GM18861 (cell line): ENCODE results near the gene SYTL5.
"Not testable (repeated sequence)": the region's sequence is repeated elsewhere in the genome, so short reads cannot be mapped to it uniquely, and the experiment has no call there.

Experiments
- ATAC-seq: cut with Tn5 transposase; IDR thresholded peaks from one replicate; pipeline ENCODE4 v1.9.1; 2021; ENCODE audit not compliant: unreplicated experiment

The SYTL5 gene

GRCh38 chrX:38006291-38006690 lies at the start of gene SYTL5:
TSS of gene SYTL5 (plus strand) at chrX:38006553. CDS start at chrX:38033890, 27,337 bp downstream.
- no peak for ATAC-seq

DNA sequence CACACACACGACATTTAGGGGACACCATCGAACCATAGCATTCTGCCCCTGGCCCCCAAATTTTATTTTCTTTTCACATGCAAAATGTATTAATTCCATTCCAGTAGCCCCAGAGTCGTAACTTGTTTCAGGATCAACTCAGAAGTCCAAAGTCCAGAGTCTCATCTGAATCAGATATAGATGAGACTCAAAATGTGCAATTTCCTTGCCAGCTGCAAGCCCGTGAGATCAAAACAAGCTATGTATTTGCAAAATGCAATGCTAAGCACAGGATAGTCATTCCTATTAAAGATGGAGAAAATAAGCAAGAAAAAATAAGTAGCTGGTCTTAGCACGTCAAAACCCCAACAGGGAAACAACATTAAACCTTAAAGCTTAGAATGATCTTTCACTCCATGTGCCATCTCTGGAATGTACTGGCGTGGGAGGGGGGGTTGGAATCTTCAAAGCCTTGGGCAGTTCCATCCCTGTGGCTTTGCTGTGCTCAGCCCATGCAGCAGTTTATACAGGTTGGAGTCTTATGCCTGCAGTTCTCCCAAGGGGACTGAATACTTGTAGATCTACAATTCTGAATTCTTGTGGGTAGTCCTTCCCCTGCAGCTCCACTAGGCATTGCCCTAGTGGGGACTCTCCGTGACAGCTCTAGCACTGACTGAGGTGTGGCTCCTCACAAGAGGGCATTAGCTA lies 47.7 kb upstream of the SYTL5 start:
- no peak for ATAC-seq

DNA sequence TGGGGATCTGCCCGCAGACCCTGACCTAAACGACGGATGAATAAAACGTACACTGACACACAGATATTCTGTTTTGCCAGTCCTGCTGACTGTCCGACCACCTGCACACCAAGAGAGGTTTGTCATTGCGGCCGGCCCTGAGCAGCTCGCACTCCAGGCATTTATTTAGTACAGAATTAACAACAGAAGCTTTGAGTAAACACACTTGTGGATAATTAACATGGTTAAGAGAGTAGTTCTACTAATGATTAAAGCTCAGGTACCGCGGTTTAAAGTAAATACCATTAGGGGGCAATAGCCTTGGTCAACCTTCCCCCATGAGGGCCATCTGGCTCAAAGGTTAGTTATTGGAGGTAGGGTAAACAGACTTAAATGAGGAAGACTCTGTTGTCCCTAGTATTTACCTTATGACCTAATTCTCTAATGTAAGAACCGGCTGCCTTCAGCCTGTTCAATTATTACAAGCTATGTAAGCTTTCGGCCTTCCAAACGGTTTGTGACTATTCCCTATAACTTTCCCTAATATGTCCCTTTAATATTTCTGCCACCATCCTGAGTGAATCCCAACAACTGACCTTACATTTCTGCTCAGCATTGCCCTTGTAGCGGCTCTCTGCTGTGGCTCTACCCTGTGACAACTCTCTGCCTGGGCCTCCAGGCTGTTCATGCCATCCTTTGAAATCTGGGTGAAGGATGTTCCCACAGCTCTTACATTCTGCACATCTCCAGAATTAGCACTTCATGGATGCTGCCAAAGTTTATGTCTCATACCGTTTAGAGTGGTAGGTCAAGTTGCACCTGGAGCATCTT lies 46.9 kb upstream of the SYTL5 start:
- no peak for ATAC-seq

- no peak for ATAC-seq
Observed at GRCh38 chrX:37961118-37961517, 45.2 kb upstream of the SYTL5 start.

DNA sequence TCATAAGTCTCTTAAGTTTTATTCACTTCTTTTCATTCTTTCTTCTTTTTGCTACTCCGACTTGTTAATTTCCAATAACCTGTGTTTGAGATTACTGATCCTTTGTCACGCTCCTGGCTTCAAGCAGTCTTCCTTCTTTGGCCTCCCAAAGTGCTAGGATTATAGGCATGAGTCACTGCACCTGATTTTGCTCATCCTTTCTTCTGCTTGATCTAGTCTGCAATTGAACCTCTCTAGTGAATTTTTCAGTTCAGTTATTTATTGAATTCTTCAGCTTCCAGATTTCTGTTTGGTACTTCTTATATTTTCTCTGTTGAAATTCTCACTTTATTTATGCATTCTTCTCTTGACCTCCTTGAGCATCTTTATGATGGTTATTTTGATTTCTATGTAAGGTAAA lies 38.6 kb upstream of the SYTL5 start:
- ATAC-seq: no peak

GRCh38 chrX:37975421-37975820 lies 30.9 kb upstream of the SYTL5 start:
- no peak for ATAC-seq

DNA sequence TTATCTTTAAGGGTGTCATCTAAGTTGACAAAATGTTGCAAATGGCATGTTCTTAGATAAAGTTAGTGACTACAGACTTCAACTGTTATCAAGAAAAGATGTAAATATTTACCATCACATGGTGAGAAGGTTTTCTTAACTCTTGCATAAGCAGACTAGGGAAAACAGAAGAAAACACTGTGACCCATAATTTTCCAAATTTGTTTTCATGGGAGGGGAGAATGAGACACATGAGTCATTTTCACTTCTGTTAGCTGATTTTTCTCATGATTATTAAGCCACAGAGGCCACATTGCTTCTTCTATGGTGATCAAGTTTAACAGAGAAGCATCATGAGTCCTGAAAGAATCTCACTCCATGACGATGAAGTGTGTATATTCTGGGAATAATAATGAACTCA lies 30.2 kb upstream of the SYTL5 start:
- no peak for ATAC-seq

GRCh38 chrX:37984880-37985279 lies 21.5 kb upstream of the SYTL5 start:
- ATAC-seq: no peak

- ATAC-seq: no peak
Observed at GRCh38 chrX:37986893-37987292, 19.5 kb upstream of the SYTL5 start.

DNA sequence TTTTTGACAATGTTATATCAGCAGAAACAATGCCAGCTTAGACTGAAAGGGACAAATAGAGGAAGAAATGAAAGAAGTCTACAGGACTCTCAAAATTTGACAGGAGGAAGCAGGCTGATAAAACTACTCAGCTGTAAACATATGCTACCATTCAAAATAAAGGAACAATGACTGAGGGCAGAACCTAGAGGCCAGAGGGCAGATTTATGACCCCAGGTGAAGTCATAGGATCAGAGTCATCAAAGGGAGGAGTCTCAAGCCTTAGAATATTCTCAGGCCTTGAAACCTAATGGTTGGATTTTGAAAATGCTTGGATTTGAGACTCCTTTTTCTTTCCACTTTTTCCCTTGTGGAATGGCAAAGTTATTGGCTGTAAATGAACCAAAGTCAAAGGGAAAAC lies 17.0 kb upstream of the SYTL5 start:
- no peak for ATAC-seq

DNA sequence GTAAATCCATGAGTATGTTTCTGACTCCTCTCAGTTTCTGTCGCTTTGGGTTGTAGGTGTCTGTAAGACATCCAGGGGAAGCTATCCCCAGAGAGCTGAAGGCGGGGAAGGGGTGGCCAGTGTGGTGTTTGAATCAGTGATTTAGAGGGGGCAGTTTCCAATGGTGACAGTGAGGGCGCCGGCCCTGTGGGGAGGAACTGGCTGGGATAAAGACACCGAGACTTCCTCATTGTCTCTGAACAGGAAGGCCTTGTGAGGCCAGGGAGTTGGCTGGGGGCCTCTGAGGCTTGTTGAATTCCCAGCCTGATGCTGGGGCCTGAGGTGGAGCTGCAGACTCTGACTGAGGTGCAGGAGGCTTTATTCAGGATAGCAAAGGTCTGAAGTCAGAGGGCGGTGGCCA lies 15.1 kb upstream of the SYTL5 start:
- not testable (repeated sequence) for ATAC-seq

GRCh38 chrX:37993176-37993575 lies 13.2 kb upstream of the SYTL5 start:
- no peak for ATAC-seq

DNA sequence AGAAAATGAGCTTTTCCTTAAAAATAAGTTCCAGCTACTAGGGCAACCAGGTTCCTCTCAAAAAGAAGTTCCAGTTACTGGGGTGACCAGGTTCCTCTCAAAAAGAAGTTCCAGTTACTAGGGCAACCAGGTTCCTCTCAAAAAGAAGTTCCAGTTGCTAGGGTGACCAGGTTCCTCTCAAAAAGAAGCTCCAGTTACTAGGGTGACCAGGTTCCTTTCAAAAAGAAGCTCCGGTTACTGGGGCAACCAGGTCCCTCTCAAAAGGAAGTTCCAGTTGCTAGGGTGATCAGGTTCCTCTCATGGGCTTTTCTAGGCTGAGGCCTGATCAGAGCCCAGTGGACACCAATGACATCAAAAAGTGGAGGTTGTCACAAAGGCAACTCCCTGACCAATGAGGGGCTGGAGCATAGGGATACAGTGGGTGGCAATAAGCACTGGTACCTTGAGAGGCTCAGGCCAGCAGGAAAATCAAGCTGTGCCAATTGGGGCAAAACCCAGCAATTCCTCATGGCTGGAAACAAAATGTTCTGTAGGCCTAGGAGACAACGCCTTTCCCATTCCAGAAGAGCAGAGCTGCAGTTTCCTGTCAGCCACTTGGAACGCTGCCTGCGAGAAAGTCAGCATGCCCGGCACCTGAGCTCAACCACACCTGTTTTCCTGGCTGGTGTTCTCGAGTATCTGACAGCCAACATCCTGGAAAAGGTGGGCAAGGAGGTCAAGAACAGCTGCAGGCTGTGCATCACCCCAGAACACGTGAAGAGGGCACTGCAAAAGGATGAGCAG lies 12.3 kb upstream of the SYTL5 start:
- ATAC-seq: peak; percentile 87

DNA sequence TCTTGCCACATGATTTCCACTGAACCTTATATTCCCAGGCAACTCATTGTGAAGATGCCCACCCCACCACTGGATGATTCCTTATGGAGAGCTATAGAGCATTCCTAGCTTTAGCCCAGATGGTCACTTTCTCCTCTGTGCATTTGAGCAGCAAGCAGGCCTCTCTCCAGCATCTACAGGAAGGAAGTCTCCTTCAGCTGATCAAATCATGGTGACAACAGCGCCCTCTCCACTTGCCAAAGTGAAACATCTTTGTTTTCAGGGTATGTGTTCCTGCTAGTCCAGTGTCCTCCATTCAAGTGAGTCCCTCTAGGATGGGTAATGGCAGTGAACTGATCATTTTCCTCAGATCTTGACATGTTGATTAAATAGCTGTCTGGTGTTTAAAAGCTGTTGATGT lies 10.9 kb upstream of the SYTL5 start:
- ATAC-seq: no peak

GRCh38 chrX:37997096-37997495 lies 9.3 kb upstream of the SYTL5 start:
- ATAC-seq: no peak

GRCh38 chrX:37998586-37999262 lies 7.6 kb upstream of the SYTL5 start:
- ATAC-seq: no peak

GRCh38 chrX:38000706-38001105 lies 5.6 kb upstream of the SYTL5 start:
- no peak for ATAC-seq

- ATAC-seq: no peak
Observed at GRCh38 chrX:38004046-38004445, 2.3 kb upstream of the SYTL5 start.

DNA sequence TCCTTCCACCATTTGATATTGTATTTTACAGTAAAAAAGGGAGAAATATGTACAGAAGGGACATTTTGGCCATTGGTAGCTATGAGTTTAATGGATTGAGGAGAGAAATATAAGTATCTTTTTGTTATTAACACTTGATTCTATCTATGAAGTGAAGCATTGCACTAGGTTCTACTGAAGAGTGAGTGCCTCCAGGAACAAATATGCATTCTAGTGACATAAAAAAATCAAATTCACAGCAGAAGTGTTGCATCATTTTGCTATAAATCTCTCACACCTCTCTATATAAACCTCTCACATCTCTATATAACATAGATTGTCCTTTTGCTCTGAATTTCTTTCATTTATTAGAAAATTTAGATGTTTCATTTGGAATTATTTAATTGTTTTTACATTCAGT lies 425 bp downstream of the SYTL5 start:
- ATAC-seq: no peak

DNA sequence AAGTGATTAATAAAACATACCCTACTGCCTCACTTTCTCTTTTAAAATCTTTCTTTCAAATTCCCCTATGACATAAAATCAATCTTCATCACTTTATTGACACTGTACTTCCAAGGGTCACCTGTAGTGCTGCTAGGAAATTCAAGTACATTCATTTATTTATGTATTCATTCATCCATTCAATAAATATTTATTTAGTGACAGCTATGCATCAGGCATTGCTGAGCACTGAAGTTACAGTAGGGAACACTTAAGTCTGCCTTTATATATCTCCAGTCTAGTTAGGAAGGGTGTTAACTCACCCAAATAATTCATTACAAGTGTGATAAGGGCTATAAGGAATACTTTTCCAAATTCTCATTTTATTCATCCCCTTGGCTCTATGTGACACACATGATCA lies 2.3 kb downstream of the SYTL5 start:
- no peak for ATAC-seq

- ATAC-seq: no peak
Observed at GRCh38 chrX:38009641-38010040, 3.3 kb downstream of the SYTL5 start.
